ENCODE results near the gene ARHGAP26.

The ARHGAP26 gene

DNA sequence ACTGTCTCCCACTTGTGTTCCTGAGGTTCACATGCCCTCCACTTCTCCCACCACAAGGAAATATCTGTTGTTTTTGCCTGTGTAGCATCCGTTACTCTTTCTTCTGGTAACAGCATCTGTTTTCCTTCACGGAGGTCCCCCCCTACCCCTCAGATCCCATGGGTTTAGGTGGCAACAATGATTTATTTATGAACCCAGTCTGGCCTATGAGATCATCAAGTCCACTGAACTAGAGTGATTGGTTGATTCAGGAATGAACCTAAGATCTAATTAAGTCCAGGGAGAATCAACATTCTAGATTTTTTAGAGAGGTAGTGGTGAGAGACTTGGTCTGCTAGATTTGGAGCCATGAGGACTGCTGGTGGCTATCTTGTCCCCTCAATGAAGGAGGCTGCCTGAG lies 466.5 kb downstream of the ARHGAP26 start:
- no peak for DNase-seq

GRCh38 chr5:143237664-143238063 lies 467.5 kb downstream of the ARHGAP26 start:
- no peak for DNase-seq

- no peak for DNase-seq
These were observed 468.4 kb downstream of the ARHGAP26 start for GRCh38 chr5:143238620-143239019.

- DNase-seq: no peak
These were observed 469.8 kb downstream of the ARHGAP26 start for GRCh38 chr5:143239882-143240518.

DNA sequence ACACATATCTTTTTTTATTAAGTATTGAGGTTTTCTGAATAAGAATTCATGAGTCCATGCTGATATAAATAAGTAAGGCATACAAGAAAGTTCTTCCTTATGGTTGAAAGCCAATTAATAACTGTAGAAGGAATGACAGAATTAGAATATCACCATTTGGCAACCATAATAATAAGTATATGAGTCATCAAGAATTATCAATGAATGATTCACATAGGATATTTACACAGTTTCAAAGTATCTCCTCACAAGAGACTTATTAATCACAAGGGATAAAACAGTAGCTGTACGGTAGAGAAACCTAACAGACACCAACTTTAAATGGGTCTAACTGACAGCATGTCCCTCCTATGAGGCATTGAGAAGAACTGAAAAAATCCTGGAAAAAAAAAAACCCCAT lies 471.7 kb downstream of the ARHGAP26 start:
- no peak for DNase-seq

GRCh38 chr5:143243103-143243502 lies 472.9 kb downstream of the ARHGAP26 start:
- DNase-seq: no peak

- no peak for DNase-seq
These were observed 474.0 kb downstream of the ARHGAP26 start for GRCh38 chr5:143244000-143244736.

- DNase-seq: no peak
These were observed 474.8 kb downstream of the ARHGAP26 start for GRCh38 chr5:143244990-143245389.

GRCh38 chr5:143245929-143246561 lies 475.9 kb downstream of the ARHGAP26 start:
- no peak for DNase-seq

GRCh38 chr5:143247134-143247815 lies 477.1 kb downstream of the ARHGAP26 start:
- no peak for DNase-seq

DNA sequence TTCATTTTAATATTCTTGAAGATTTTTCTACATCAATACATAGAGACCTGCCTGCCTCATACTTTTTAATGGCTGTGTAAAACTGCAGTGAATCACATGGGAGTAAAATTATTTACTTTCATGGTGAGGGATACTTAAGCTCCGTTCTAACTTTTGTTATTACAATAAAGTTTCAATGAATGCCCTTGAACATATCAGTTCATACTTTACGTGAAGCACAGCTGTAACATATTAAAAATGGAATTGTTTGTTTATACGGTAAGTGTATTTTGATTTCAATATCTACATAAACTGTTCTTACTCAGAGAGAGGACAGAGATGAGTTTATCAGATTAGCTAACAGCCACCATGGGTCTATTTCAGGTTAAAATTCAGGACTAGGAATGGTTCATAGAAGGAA lies 478.2 kb downstream of the ARHGAP26 start:
- no peak for DNase-seq

- DNase-seq: no peak
These were observed 478.8 kb downstream of the ARHGAP26 start for GRCh38 chr5:143248822-143249579.

- no peak for DNase-seq
These were observed 479.7 kb downstream of the ARHGAP26 start for GRCh38 chr5:143249851-143250250.

GRCh38 chr5:143251190-143251589 lies 481.0 kb downstream of the ARHGAP26 start:
- no peak for DNase-seq

DNA sequence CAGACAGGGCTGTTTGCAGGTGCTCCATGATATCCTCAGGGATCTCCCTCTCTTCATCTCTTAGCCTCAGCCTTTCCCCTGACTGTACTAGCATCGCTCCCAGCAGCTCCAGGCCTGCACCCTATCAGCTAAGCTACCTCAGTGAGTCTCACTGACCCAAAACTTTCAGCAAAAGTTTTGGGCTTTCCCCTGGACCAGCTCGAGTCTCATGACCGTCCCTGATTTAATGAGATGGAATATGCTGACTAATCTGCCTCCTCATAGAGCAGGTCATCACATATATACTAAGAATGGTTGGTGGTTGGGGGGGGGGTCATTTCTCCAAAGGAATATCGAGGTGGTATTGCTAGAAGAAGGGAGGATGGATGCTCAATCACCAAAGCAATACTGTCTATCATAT lies 481.8 kb downstream of the ARHGAP26 start:
- no peak for DNase-seq

DNA sequence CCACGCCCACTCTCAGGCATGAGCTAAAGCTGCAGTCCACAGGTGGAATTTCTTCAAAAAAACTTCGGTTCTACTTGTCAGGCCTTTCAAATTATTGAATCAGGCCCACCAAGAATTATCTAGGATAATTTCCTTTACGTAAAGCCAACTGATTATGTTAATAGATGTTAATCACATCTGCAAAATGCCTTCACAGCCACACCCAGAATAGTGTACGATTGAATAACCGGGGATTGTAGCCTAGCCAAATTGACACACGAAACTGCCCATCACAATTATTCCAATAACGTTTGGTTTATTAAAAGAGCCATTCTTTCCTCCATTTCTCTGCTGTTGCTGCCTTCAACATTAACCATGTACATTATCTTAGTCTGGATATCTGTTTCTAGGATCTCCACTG lies 484.6 kb downstream of the ARHGAP26 start:
- DNase-seq: no peak

GRCh38 chr5:143258559-143259253 lies 488.5 kb downstream of the ARHGAP26 start:
- DNase-seq: no peak

DNA sequence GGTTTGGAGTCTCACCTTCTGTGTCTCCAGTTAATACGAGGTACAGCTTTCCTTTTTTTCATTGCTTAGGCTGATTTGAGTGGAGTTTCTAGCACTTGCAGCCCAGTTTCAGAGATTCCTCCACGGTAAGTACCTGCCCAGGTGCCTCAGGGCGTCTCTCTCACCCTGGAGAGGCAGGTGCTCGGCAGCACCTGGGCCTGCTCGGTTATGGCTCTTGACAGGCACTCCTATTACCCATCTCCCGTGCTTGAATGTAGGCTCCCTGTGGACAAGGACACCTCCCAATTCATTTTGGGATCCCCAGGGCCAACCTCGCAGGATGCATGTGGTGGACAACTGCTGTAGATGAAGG lies 489.1 kb downstream of the ARHGAP26 start:
- no peak for DNase-seq

DNA sequence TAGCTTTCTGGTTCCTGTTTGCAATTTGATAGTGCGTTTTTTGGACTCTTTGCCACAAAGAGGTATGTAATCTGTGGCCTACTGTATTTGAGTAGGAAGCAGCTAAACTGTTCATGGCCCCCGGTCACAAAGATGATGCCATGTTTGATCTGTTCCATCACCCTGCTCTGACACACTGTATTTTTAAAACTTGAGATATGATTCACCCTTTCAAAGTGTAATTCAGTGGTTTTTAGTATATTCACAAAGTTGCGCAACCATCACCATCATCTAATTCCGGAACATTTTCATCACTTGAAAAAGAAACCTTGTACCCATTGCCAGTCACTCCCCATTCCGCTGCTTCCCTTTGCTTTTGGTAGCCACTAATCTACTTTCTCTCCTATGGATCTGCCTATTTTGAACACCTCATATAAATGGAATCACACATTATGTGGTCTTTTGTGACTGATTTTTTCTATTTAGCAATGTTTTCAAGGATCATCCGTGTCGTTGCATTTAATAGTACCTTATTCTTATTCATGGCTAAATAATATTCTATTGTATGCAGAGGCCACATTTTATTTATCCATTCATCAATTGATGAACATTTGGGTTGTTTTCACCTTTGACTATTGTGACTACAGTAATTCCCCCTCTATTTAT lies 491.7 kb downstream of the ARHGAP26 start:
- peak; percentile 6 to 25 for DNase-seq

DNA sequence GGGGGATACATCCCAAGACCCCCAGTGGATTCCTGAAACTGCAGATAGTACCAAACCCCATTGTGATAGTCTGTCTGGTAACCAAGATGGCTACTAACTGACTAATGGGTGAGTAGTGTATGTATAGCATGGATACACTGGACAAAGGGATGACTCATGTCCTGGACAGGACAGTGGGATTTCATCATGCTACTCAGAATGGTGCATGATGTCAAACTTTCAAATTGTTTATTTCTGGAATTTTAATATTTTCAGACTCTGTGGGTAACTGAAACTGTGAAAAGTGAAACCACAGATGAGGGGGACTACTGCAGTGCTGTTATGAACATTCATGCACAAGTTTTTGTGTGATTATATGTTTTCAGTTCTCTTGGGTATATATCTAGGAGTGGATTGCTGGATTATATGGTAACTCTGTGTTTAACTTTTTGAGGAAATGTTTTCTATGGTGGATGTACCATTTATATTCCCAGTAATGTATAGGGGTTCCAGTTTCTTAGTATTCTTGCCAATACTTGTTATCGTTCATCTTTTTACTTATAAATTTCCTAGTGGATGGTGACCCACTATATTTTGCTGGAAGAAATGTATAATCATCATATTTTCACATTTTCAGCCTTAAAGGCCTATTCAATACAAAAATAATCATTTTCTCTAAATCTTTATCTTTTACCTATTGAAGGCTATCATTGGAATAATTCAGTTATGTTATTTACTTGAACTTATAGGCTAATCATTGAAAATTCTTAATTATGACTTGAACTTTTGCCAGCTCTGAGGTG lies 492.4 kb downstream of the ARHGAP26 start:
- DNase-seq: no peak

GRCh38 chr5:143263272-143263810 lies 493.2 kb downstream of the ARHGAP26 start:
- no peak for DNase-seq
